ENCODE data around the gene STOM.

Gene STOM

DNA sequence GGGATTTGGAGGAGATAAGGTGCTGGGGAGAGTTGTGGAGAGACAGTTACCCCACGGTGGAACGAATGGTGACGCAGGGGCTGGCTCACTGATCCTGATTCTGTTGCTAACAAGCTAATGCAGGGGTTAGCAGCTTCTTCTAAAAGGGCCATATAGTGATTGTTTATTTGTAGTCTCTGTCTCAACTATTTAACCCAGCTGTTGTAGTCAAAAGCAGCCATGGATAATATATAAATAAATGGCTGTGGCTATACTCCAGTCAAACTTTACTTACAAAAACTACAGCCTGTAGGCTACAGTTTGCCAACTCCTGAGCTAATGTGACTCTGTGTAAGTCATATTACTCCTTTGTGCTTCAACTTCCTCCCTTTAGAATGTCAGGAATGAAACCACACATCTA is 21.8 kb downstream of the STOM start:
- DNase-seq (ENCODE audit: low read depth): no peak

DNA sequence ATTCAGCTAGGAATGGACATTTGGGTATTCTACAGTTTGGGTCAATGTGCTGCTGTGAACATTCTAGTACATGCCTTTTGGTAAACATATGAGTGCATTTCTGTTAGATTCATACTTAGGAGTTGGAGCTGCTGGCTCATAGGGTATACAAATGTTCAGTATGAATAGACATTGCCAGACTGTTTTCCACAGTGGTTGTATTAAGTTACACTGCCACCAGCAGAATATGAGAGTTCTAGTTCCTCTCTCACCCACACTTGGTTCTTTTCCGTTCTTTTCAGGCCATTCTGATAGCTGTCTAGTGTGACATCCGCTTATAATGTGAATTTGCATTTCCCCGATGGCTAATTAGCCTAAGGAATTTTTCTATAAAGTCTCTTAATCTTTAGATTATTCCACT is 25.0 kb downstream of the STOM start:
- DNase-seq (ENCODE audit: low read depth): no peak

DNA sequence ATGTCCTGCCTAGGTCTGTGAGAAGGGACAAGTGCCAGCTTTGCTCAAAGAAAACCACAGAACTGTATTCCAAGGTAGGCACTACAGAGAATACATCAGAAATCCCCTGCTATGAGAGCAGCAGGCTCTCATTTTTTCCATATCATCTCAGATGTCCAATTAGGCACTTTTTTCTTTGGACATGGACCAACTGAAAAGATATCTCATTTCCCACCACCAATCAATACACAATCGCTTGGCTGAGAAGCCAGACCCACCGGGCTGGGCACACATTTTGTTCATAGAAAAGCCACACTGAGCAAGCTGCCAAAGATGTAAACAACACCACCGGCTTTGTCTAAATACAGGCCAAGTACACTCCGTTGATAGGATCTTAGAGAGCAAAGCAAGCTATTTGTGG is 25.9 kb downstream of the STOM start:
- no peak for DNase-seq (ENCODE audit: low read depth)

DNA sequence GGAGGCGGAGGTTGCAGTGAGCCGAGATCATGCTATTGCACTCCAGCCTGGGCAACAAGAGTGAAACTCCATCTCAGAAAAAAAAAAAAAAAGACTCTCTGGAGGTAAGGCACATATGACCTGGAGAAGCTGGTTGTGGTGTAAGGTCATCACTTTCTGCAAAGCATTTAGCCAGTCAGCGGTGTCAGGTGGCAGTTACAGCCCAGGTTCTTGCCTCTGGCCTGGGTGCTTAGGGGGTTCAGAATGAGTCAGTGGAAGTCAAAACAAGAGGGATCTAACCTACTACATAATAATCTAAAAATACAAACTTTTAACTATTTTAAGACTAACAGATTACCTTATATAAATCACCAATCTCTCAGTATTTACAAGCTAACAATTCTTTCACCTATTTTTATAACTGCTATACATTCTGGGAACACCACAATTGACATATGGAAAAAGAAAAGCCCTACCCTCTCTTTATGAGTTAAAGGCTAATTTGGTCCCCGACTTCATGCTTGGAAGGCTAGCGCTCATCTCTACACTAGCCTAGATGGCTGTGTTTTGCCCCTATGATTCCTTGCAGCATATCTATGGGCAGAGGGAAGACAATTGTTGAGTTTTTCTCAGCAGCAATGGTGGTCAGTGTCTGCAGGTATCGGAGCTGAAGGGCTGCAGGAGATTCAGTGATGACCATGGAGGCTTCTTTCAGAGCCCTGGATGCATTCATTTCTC is 29.2 kb downstream of the STOM start:
- DNase-seq (ENCODE audit: low read depth): no peak

DNA sequence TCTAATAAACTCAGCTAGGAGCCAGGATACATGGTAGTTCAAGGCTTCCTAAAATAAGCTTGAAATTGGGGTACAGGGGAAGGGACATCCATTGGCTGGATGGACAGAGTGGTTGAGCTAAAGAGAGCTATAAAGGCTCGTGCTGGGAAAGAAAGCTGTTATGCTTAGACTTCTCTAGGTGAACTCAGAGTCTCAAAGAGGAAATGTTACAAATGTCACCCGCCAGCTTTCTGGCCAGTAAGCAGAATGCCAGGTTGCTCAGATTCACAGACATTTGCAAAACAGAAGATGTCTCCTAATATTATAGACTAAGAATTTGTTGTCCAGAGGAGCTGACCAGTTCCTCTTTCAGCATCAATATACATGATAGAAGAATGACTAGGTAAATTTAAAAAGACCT is 30.6 kb downstream of the STOM start:
- no peak for DNase-seq (ENCODE audit: low read depth)

DNA sequence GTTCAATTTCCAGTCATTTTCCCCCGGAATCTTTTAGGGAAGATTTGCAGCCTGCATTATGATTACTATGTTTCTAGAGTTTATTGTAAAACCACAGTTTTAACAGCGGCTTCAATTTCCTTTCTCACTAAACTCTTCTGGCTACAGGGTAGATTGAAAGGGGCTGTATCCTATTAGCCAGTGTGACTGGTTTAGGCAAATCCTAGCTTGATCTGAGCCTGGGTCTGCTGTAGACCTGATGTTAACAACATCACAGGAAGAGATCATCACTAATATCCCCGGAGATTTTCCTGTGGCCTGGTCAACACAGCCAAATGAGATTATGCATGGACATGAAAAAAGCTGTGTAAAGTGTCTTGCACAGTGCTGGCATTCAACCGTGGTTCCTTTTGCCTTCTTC is 33.4 kb downstream of the STOM start:
- DNase-seq (ENCODE audit: low read depth): no peak

DNA sequence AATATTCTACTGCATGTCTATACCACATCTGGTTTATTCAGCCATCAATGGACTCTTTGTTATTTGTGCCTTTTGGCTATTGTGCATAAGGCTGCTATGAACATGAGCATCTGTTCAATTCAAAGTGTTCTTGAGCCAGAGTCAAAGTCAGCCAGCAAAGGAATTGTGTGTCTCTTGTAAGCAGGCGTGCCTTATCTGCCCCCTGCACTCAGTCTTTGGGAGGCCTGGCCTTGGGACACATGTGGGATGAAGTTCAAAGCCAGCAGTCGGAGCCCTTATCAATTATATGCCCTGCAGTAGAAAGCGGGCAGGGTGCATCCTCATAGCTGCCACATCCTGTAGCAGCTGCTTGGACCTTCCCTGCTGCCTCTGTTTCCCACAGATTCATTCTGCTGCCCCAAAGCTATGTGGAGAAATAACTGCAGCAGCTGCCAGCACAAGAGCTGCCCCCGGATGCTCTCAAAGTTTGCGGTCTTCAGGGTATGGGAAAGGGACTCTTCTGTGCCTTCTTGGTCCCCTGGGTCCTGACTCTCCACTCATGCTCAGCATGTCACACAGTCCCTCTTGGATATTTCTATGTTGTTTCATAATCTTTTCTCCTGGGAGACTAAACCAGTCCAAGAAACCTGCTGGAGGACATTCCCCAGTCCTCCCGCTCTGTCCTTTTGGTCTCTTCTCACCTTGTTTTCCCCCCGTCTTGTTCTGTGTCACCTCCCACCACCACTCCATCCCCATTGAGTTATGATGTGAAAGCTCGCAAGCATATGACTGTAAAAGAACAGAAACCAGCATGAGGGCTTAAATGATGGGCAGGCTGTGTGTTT is 35.9 kb downstream of the STOM start:
- no peak for DNase-seq (ENCODE audit: low read depth)

DNA sequence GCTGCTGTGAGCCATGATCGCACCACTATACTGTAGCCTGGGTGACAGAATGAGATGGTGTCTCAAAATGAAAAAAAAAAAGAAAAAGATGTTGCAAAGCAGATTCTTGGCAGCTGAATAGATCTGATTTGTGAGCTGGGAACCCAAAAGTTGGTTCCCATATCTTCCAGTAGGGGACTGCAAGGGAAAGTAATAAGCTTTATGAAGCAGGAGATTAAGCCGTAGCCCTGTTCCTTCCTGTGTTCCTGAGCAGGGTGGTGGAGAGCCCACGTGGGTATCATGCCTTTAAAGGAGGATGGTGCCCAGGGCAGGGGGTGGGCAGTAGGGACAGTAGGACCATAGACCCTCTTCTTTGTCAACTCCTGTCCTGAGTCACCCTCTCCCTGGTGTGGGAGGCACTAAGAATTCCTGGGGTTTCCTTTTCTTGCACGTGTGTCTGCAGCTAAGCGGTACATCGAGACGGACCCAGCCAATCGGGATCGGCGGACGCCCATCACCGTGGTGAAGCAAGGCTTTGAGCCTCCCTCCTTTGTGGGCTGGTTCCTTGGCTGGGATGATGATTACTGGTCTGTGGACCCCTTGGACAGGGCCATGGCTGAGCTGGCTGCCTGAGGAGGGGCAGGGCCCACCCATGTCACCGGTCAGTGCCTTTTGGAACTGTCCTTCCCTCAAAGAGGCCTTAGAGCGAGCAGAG is 37.9 kb downstream of the STOM start:
- DNase-seq (ENCODE audit: low read depth): no peak

DNA sequence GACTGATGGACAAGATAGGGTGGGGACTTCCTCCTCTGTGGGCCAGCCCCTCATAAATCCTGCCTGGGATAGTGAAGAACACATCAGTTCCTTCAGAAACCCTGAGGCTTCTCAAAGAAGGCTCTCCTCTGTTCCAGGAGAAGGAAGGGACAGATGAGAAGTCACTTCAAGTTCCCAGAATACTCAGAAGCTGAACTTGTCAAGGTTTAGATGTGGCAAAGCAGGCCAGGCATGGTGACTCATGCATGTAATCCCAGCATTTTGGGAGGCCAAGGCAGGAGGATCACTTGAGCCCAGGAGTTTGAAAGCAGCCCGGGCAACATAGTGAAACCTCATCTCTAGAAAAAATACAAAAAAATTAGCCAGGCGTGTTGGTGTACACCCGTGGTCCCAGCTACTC is 38.5 kb downstream of the STOM start:
- DNase-seq (ENCODE audit: low read depth): no peak

DNA sequence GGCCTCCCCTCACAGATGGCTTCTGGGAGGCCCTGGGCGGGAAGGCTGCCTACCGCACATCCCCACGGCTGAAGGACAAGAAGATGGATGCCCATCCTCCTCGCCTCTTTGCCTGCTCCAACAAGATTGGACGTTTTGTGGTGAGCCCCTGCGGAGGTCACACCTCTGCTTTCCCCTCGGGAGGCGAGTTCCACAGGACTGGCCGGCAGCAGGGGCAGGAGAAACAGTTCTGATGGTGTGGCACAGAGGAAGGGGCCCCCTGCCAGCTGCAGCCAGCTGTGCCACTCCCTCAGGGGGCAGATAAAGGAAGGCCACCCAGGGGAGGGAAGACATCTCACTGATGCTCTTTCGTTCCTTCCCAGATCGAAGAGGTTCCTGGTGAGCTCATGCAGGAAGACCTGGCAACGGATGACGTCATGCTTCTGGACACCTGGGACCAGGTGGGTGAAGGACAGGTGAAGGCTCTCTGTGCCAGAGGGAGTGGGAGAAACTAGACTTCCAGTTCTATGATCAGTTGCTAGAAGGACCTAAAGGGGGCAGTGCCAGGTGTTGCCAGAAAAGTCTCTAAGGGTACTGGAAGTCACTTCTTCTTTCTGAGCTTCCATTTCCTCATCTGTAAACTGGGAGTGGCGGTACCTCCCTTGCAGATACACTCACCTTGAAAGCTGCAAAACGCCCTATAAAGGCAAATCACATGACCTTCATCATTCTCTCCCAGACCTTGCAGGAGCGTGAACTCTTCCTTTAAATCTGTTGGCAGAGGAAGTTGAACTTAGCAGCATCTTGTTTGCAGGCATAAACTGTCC is 41.0 kb downstream of the STOM start:
- no peak for DNase-seq (ENCODE audit: low read depth)

DNA sequence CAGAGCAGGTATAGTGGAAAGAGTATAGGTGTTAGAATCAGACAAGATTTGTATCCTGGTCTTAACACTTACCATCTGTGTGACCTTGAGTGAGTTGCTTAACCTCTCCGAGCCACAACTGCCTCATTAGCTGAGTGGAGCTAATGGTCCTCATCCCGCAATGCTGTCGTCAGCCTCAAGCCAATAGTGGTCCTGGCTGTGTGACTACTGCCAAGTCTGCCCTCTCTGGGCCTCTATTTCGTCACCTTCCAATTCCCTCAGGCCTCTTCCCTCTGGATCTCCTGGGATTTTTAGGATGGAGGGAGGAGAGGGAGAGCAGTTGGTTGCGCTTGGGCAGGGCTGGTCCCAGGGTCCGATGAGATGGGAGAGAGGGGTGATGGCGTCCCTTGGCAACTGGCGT is 41.6 kb downstream of the STOM start:
- no peak for DNase-seq (ENCODE audit: low read depth)

DNA sequence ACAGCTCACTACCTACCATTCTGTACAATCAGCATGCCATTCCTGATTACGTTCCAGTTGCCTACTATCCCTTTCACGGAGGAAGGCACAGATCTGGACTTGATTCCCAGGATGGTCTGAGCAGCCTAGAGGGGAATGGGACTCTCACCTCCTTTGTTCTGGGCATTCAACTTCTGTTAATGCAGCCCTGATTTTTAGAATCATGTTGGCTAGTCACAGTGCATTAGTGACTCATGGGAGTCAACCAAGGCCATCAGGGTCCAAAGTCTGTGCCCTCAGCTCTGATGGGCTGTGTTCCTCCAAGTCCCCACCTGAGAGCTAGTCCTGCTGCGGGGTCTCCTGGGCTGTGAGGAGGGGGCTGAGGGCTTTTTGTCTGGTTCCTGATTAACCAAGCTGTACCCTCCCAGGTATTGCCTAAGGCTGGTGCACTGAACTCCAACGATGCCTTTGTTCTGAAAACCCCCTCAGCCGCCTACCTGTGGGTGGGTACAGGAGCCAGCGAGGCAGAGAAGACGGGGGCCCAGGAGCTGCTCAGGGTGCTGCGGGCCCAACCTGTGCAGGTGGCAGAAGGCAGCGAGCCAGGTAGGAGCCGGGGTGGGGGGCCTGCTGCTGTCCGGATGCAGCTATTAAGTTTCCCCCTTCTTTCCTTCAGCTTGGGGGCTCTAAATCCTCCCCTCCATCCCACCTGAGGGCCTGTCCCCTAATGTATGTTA is 43.0 kb downstream of the STOM start:
- no peak for DNase-seq (ENCODE audit: low read depth)

DNA sequence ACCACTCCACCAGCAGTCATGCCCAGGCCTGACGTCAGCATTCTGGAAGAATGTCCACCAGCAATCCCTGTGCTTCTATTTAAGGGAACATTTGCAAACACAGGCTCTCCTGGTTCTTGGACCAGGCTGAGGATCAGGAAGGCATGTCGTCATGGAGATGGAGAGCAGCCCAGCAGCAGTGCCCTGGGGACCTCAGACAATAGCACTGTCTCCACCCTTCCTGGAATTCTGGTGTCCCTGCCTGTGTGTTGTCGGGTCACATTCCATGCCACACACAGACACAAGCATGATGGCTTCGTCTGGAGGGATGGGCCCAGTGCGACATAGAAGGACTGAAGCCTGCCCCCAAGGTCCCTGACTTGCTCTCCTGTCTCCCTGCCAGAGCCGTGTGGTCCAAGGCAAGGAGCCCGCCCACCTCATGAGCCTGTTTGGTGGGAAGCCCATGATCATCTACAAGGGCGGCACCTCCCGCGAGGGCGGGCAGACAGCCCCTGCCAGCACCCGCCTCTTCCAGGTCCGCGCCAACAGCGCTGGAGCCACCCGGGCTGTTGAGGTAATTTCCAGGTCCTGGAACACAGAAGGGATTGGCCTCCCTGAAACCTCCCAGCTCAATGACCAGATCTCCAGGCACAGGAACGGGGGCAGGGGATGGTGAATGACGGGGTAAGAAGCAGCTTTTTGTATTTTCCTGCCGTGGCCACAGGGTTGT is 43.8 kb downstream of the STOM start:
- DNase-seq (ENCODE audit: low read depth): no peak

DNA sequence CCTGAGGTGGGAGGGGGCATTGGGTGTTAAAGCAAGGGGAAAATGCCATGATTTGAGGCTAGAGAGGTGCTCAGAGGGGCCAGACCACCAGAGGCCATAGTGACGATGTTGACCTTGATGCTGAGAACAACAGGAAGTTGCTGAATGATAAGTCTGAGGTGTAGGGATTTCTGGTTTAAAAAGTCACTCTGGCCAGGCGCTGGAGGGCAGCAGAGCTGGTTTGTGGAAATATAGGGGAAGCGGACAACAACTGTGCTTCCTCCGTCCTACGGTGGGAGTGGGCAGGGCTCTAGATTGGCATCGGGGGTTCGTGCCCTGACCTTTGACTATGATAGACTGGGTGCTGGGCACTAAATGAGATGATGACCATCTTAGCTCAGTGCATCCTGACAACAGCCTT is 44.7 kb downstream of the STOM start:
- DNase-seq (ENCODE audit: low read depth): no peak

DNA sequence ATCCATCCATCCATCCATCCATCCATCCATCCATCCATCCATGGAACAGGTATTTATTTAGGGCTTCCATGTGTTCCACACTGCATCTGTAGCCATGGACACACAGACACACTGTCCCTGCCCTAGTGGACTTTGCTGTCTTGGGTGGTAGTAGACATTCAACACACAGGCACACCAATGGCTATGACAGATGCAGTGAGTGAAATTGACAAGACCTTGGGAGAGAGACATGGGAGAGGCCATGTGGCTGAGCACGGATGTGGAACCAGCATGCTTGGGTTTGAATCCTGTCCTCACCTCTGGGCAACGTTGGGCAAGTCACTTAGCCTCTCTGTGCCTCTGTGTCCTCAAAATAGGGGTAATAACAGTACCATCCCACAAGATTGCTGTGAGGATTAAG is 45.3 kb downstream of the STOM start:
- no peak for DNase-seq (ENCODE audit: low read depth)

DNA sequence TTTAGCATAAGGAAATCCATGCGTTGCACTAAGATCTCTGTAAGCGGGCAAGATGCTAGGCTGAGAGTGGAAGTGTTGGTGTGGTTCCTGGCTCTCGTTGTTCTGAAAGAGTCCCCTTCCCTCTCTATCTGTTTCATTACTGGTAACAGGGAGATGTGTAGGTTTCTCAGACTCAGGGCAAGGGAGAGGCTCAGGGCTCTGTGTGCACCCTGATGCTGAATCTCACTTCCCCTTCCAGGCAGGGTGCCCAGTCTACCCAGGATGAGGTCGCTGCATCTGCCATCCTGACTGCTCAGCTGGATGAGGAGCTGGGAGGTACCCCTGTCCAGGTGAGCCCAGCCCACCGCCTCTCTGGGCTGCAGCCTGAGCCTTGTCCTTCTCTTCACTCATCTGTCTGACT is 45.7 kb downstream of the STOM start:
- DNase-seq (ENCODE audit: low read depth): no peak

DNA sequence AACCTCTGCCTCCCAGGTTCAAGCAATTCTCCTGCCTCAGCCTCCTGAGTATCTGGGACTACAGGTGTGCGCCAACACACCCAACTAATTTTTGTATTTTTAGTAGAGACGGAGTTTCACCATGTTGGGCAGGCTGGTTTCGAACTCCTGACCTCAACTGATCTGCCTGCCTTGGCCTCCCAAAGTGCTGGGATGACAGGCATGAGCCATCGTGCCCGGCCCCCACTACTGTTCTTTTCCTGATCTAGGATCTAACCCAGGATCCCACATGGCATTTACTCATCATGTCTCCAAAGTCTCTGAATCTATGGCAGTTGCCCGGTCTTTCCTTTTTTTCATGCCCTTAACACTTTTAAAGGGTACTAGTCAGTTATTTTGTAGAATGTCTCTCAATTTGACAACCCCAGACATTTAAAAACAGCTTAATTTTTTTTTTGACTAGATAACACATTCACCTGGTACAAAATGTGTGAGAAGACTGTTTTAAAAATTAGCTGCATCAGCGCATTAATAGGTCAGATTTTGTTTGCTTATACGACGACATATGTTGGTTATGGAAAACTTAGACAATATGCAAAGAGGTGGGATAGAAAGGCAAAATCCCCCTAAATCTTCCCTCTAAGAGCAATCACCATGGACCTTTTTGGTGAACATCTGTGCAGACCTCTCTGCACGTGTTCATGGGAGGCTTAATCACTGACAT is 46.5 kb downstream of the STOM start:
- no peak for DNase-seq (ENCODE audit: low read depth)

DNA sequence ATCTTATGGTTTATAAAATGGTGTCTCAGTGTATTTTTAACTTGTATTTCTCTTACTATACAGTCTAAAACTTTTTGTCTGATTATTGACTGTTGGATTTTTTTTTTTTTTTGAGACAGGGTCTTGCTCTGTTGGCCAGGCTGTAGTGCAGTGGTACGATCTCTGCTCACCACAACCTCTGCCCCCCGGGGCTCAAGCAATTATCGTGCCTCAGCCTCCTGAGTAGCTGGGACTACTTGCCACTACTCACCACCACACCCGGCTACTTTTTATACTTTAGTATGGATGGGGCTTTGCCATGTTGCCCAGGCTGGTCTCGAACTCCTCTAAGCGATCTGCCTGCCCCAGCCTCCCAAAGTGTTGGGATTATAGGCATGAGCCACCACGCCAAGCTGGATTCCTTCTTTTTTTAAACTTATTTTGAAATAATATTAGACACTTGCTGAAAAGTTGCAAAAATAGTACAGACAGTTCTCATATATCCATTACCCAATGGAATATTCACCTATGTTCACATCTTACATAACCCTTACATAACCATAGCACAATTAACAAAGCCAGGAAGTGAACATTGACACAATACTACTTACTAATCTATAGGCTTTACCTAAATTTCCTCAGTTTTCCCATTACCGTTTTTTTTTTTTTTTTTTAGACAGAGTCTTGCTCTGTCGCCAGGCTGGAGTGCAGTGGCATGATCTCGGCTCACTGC is 47.2 kb downstream of the STOM start:
- no peak for DNase-seq (ENCODE audit: low read depth)

DNA sequence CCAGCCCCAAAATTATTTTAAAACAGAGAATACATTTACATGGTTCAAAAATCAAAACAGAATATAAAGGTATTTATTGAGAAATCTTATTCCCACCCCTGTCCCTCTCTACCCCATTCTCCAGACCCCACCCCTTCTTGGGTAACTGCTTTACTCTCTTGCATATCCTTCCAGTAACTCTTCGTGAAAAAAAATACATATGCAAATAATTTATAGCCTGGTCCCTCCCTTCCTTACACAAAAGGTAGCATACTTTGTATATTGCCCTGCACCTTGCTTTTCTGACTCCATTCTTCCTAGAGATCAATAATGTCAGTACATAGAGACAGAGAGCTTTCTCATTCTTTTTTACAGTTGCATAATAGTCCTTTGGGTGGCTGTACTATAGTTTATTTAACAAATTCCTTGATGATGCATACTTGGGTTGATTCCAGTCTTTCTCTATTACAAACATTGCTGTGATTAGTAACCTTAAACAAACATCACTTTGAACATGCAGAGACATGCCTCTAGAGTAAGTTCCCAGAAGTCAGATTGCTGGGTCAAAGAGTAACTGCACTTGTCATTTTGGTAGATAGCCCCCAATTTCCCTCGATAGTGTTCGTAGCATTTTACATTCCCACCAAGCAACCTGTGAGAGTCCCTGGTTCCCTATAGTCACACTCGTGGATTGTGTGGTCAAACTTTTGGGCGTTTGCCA is 47.9 kb downstream of the STOM start:
- peak; percentile 77 for DNase-seq (ENCODE audit: low read depth)

Data from HS-27A (cell line).